HG02642 (cell line): Measurements from ENCODE around the gene NFIA.
"Not testable (repeated sequence)": the region's sequence is repeated elsewhere in the genome, so short reads cannot be mapped to it uniquely, and the experiment has no call there.

ENCODE experiments used
- ATAC-seq: cut with Tn5 transposase; IDR thresholded peaks from one replicate; pipeline ENCODE4 v1.9.1; 2021; ENCODE audit warnings: mild to moderate bottlenecking; ENCODE audit not compliant: unreplicated experiment, poor library complexity

The NFIA gene

DNA sequence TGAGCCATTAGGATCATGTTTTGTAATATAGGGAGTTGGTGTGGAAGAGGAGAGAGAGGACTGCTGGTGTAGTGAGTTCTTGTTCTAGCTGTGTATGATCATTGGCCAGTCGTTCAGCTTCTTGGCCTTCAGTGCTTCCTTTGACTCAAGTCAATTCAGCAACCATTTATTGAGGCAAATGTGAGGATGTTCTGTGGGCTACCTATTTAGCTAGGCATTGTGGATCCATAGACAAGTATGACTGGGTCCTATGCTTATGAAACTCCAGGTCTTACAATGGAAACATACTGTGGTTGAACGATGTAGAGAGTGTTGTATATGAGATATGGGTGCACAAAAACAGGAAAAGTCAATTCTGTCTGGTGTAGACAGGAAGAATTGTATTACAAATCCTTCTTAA lies 41.7 kb downstream of the NFIA start:
- ATAC-seq, result no peak

DNA sequence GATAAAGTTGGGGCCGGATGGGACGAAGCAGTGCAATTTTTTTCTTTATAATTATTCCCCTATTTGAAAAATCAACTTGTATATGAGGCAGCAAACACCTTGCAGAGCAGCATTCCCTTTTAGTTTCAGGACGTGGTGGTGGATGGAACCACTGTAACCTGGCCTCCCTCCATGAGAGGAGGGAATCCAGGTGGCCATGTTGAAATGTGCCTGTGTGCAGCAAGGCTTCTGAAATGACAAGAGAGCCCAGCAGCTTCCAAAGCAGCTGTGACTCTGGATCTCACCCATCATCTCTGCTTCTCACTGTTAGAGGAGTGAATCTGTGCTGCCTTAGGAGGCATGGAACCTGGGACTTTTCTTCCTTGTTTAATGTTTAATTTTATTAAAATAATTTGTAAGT lies 42.3 kb downstream of the NFIA start:
- no peak for ATAC-seq

DNA sequence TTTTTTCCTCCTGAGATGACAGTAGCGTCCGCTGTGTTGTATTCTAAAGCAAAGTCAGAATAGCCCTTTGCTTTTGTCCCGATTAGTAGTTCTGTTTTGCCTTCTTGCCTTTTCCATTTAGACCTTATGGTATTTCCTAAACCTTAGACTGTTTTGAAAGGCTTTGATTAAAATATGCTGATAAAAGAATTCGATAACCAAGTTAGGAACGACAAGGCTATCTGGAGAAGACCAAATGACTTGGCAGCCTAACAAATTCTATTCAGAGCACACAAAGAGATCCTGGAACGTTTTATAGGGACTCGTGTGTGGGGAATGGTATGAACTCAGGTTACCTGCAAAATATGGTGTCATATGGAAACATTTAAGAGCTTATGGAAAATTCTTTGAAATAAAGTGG lies 42.9 kb downstream of the NFIA start:
- no peak for ATAC-seq

DNA sequence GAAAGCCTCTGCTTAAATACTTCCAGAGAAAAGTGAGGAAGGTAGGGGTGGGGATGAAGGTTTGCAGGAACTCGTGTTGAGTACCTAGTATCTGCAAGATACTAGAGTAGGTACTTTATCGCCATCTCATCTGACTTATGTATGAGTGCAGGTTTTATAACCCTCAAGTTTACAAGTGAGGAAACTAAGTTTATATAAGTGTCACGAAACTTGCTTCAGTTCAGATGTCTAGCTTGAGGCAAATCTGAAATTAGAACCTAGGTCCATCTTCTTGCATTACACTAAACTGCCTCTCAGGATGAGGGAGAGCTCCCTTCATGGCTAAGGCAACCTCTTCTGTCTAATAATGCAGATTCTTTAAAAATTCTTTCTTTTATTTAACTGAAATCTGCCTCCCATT lies 43.5 kb downstream of the NFIA start:
- ATAC-seq, result no peak

DNA sequence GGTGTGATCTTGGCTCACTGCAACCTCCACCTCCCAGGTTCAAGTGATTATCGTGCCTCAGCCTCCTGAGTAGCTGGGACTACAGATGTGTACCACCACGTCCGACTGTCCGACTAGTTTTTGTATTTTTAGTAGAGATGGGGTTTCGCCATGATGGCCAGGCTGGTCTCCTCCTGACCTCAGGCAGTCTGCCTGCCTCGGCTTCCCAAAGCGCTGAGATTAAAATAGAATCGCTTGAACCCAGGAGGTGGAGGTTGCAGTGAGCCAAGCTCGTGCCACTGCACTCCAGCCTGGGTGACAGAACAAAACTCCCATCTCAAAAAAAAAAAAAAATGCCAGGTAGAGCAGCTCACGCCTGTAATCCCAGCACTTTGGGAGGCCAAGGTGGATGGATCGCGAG lies 44.5 kb downstream of the NFIA start:
- ATAC-seq, result not testable (repeated sequence)

DNA sequence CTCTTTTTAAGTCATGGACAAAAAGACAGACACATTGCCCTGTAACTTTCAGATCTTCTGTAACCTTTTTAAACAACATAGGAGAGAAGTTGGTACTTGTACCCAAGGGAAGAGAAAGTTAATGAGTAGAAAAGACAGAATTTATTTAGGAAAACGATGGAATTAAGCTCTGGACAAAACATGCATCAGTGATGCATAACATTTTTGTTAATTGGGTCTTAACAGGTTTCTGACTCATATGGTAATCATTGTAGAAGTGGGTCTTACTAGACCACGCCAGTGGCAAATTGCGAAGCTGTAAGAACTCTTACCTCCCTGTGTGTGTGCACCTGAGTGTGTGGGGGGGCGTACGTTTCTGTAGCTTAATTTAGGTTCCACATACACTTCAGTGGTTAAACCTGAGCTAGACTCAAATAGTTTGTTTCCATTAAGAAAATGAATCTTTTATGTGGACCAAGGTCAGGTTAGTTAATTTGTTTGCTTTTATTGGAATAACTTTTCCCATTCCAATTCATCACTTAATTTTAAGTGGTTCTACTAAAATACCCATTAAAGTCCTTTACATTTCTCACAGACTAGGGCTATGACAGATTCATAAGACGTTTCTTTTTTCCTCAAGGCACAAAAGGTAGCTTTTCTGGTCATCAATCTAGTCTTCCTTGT lies 48.1 kb downstream of the NFIA start:
- ATAC-seq, result no peak

DNA sequence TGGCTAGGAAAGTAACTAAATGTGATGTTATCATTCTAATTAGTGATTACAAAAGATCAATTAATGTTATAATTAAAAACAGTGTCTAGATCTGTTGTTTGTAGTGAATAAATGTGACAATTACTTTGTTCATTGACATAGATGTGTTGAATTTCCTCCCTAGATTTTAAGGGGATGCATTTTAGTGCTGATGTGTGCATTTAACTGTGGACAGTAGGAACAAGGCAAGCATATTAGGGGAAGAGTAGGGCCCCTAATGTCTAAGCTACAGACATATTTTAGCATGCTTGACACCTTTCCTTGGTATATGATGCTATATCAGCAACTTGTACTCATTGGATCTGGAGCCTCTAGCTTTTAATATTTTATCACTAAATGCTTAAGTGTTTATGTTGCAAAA lies 48.9 kb downstream of the NFIA start:
- ATAC-seq, result no peak

DNA sequence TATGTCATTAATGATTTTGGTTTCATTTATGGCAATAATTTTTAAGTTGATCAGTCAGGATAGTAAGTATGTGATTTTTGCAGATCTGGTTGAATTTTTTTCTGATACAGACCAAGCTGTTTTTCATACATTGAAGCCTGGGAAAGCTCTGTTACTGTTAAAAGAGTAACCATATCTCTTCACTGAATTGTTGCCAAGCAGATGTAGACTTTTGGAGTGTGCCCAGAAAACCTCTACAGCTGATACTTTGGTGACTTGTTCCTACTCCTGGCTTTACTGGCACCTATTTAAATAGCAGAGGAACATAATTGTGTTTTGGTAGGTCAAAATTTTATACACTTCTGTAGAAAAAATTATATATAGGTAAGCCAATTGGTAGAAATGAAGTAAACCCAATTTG lies 49.4 kb downstream of the NFIA start:
- no peak for ATAC-seq

DNA sequence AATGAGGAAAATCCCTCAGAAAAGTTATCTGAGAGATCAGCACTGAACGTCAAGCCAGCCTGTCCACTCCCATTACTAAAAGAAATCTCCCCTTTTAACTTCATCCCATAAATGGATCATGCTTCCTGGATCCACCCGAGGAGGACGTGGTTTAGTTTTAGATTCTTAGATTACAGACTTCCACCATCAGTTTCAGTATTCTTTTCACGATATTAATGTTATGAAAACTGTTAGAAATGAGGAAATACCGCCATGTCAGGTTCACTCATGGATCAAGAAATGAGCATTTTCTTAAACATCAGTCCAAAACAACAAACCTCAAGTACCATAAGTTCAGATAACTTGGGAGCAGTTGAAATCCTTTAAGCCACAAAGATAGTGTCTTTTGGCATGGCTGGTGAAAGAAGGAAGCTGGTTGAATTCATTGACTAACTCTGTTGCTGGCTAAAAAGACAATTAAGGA lies 49.8 kb downstream of the NFIA start:
- no peak for ATAC-seq

DNA sequence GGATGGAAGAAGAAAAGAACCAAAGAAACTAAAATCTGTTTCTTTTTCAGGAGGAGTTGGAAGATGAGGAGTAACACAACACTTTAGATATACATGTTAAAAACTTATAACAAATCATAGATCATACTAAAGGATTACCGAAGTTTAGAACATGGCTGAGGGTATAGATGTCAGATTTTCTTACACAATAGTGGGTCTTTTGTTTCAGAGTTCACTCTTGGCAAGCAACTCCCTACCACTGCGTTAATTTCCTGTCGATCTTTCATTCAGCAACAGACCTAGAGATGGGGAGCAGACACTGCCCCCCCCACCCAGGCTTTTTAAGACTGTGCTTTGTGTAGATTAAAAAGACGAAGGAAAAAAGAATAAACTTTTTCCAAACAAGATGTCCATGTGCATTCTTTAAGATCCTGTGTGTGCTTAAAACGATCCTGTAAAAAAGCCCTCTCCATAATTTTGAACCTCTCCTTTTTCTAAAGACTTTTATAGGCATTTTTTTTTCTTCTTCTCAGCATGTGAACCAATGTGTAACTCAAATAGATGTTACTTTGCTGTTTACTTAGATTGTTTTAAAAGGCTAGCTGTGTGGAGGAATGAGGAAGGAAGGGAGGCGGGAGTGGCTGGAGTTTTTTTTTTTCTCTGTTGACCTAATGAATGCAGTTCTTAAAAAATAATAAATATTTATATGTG lies 50.4 kb downstream of the NFIA start:
- ATAC-seq, result no peak

DNA sequence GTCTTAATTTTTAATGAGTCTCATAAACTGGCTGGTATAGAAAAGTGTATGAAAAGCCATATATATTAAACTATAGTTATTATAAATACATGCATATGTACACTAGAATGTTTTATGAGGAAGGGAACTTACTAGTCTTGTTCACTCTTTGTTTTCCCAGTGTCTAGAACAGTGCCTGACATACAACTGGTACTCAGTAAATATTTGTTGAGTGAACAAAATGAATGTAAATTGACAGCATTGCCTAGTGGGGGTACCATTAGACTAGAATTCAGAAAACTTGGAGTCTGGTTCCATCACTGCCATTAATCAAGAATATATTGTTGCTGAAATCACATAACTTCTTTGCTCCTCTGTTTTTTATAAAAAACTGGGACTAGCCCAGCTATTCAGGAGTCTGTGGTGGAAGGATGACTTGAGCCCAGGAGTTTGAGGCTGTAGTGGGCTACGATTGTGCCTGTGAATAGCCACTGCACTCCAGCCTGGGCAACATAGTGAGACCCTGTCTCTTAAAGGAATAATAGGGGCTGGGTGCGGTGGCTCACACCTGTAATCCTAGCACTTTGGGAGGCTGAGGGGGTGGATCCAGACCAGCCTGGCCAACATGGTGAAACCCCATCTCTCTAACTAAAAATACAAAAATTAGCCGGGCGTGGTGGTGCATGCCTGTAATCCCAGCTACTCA lies 51.1 kb downstream of the NFIA start:
- ATAC-seq, result no peak

DNA sequence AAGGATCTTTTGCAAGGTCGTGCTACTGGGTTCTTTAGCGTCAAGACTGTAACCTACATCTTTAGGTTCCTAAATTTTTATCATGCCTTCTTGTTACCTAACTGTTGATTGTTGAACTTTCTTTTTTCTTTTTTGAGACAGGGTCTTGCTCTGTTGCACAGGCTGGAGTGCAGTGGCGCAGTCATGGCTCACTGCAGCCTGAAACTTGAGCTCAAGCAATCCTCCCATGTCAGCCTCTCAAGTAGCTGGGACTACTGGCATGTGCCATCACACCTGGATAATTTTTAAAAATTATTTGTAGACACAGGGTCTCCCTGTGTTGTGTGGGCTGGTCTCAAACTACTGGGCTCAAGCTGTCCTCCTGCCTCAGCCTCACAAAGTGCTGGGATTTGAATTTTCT lies 52.9 kb downstream of the NFIA start:
- no peak for ATAC-seq

DNA sequence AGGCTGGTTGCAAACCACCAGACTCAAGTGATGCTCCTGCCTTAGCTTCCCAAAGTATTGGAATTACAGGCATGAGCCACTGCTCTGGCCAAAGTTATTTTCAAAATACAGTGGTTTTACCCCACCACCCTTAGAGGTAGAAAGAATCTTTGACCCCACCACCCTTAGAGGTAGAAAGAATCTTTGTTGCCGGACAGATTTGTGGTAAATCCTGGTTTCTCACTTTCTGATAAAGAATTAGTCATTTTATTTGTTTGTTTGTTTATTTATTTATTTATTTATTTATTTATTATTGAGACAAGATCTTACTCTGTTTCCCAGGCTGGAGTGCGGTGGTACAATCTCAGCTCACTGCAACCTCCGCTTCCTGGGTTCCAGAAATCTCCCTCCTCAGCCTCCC lies 55.9 kb downstream of the NFIA start:
- no peak for ATAC-seq

DNA sequence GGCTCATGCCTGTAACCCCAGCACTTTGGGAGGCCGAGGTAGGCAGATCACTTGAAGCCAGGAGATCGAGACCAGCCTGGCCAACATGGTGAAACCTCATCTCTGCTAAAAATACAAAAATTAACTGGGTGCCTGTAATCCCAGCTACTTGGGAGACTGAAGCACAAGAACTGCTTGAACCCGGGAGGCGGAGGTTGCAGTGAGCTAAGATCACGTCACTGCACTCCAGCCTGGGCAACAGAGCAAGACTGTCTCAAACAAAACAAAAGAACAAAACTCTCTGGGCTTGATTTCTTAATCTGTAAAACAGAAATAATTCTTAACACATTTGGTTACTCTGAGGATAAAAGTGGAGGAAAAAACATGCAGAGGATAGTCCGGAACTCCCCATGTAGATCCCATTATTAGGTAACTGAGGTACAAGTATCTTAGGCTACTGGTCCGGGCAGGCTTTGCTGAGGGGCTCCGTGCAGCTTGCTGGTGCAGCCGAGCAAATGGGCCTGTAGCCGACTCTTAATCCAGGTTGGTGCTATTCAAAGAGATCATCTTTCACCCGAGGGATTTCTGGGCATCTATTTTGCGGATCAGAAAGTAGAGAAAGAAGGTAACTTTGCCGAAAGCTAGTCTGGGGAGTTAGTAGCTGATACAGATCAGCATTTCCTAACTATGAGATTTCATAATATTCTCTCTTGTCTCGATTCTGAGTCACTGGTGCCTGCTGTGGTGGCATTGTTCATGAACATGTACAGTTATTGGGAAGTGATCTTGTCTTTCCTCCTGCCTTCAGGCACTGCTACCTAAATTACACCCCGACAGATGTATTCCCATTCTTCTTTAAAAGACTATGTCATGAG lies 56.8 kb downstream of the NFIA start:
- ATAC-seq, result no peak

DNA sequence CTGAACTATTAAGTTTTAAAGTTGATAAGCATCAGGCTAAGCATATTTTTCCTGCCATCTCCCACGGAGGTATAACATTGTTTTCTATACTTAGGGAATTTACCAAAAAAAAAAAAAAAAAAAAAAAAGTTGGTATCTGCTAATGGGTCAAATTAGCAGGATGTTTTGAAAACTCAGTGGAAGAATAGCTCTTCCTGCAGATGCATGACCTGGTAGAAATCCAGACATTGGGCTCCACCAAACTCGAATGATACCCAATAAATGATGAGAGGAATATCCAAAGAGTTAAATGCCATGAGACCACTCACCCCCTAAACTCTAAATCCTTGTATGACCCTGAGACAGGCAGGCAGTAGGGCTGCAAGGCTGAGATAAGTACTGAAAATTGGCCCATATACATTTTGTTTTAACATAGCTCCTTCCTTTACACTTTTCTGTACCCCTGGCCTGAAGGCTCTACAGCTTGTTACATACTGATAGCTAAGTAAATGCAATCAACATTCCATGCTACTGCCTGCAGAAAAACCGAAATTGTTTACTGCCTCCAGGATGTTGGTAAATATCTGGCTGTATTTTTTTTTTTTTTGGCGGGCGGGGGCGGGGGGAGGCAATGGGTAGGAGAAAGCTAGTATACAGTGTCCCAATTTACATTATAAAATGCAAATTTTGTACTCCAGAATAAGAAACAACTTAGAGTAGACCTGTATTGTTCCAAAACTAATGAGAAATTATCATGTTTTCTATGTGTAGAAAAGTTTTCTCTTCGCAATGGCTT lies 57.6 kb downstream of the NFIA start:
- ATAC-seq, result no peak

DNA sequence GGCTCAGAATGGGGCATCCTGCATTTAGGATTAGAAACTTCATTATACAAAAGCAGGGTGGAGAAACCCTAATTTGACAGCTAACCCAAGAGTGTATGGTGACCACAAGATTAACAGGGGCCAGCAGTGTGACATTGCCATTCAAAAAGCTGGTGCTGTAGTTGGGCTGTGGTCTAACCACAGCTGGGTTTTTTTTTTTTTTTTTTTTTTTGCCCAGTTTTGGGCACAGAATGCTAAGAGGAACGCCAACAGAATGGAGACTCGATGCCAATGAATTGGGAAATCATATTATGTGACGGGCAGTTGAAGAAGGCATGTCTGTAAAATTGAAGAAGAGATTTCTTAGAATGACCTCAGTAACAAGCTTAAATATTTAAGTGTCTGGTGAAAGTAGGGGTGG lies 58.4 kb downstream of the NFIA start:
- ATAC-seq, result no peak

DNA sequence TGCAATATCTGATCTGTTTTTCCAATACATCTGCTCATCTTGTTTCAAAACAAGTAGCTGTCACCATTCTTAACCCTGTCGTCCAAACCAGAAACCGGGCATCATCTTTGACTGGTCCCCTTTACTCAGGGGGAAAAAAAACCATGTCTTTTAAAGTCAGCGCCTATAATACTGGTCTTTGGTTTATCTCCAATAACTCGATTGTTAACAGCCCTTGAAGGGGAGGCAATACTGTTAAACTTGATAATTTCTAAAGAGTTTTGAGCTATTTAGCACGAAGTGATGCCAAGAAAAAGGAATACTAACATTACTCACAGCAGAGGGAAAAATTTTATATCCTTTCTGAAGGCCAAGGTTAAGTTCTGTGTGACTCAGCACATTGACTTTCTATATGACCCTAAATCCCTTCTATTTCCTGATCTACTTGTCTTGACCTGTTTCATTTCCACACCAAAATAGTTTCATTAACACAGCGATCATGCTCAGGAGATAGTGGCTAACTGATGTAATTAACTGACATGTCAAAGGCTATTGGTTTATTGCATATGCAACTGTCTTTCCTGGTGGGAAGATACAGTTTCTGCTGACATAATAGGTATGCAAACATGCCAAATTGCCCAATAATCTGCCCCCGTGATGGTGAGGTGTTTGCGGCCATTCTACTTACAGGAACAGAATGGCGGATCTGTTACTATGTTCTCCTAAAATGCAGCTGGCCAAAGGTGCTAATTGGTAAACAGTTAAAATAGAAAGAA lies 59.1 kb downstream of the NFIA start:
- no peak for ATAC-seq

DNA sequence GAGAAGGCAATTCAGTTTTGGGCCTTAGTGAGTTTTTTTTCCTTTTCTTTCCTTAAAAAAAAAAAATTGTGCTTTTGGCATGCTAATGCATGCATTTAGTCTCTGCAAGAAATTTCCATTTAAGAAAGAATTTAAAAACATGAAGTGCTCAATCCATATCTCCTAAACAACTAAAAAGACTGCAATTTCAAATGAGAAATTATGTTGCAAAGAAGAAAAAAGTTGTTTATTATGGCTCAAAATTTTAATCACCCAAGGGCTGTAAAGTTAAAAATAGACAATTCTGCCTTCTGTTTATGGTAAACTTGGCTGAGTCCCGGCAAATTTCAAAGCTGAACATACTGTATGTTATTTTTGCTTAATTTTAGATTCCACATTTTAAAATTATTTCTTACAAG lies 59.7 kb downstream of the NFIA start:
- ATAC-seq, result no peak

DNA sequence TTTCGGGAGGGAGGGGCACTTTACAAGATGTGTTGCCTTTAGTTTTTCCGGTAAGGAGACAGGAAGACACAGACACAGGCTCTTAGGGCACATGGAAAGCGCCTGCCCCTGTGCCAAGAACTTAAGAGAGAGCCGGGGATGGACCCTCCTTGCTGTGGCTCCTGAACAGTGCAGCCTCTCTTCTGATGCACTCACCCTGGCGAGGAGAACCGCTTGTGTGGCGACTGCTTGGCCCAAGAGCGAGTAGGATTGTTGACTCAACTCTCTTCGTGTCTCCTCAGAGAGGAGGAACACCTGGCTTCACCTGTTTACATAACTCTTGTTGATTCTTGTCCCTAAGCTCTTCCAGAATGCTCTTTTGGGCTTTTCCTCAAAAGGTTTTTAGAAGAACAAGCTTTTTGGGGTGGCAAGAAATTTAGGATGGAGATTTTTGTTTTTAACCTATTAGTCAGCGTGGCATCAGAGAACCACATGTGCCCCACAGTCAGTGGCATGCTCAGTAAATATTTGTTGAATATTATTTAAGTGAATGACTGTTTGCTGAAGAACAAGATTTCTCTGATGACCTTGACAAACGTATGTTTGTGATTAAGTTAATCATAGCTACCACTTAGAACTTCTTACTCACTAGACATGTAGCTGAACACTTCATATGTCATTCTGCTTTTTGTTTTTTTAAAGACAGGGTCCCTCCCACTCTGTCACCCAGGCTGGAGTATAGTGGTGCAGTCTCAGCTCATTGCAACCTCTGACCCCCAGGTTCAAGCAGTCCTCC lies 60.6 kb downstream of the NFIA start:
- ATAC-seq, result no peak
